Adipose tissue (tissue), 3 donors: Measurements from ENCODE around the gene GATAD1. TPM values are rescaled to one million over a fixed set of nuclear protein-coding genes. Genes with fewer than 3 reads are reported as not detected.
"Not testable (repeated sequence)": the region's sequence is repeated elsewhere in the genome, so short reads cannot be mapped to it uniquely, and the experiment has no call there.

Experiments
- H3K27ac ChIP-seq: one replicate; pipeline ENCODE4 v1.5.1; 2013; ENCODE audit warnings: low read depth, low read length
- WGBS, 3 donors: extraction: QIAGEN DNeasy Blood & Tissue Kit; methylation state at CpG; one replicate each; pipeline ENCODE4 v1.1.7; 2013; 5-methylcytosine and 5-hydroxymethylcytosine counted together
- polyA plus RNA-seq, 3 donors: library from polyadenylated mRNA; stranded (reverse); fragments of 200-250 nt; gene quantifications; one replicate each; pipeline ENCODE4 v1.2.3, GENCODE V29; 2013
- donor health status: healthy with polysubstance abuse.
- donor health status: Bipolar disorder and iron deficiency.
- donor health status: healthy.

Gene GATAD1, protein sequence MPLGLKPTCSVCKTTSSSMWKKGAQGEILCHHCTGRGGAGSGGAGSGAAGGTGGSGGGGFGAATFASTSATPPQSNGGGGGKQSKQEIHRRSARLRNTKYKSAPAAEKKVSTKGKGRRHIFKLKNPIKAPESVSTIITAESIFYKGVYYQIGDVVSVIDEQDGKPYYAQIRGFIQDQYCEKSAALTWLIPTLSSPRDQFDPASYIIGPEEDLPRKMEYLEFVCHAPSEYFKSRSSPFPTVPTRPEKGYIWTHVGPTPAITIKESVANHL
- polyA plus RNA-seq, result 10 to 100 TPM; 16.6 to 18.0 (median 17.9) TPM

DNA sequence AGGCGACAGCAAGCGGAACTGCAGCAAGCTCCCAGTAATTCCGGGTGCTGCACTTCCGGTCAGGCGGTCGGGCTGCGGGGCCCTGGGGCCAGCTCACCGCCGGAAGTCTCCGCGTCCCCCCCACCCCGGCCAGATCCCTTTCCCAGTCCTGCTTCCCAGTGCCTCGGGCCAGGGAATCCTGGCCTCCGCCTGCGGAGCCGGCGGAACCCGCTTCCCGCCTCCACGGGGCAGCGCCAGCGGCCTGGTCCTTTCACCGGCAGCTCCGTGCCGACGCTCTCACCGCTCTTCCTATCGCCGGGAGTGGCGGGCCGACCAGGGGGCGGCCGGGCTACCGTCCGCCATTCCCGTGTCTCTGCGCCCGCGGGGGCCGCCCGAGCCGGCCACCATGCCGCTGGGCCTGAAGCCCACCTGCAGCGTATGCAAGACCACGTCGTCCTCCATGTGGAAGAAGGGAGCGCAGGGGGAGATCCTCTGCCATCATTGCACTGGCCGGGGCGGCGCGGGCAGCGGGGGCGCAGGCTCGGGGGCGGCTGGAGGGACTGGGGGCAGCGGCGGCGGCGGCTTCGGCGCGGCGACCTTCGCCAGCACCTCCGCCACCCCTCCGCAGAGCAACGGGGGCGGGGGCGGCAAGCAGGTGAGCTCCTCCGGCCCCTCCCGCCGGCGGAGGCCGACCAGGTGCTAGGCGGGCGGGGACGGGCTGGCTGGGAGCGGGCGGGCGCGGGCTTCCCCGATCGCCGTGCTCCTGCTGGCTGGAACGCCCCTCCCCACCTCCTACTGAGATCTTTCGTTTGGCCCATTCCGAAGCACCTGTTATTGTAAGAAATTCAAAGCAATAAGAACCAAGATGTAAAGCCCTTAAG lies at the start of gene GATAD1:
TSS of gene GATAD1 (plus strand) at position 138 of the 860 bp plus-strand sequence. CDS start at position 386, 248 bp downstream.
- H3K27ac ChIP-seq, result peak within 1 kb of the TSS; percentile 87
- WGBS, 3 donors, result 0 to 1% (median 1%) methylated on average over 68 to 87 of the region's 87 CpGs

DNA sequence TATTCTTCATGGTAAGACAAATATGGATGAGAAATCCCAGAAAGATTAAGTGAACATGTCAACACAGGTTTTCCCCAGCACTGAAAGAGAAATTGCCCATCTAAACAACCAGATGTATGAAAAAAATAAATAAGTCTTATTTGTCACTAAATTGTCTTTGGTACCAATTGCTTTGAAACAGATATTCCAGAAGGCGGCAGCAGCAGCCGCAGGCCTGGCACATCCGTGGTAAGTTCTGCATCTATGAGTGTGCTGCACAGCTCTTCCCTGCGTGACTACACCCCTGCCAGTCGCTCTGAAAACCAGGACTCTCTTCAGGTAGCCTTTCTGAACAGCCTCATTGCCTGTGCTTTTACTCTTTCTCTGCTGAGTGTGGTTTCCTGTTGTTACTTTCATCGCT lies 49.7 kb upstream of the GATAD1 start:
- WGBS, 3 donors, result 95 to 96% (median 96%) methylated on average over 6 of the region's 6 CpGs
- H3K27ac ChIP-seq, result no peak overlapping the region

DNA sequence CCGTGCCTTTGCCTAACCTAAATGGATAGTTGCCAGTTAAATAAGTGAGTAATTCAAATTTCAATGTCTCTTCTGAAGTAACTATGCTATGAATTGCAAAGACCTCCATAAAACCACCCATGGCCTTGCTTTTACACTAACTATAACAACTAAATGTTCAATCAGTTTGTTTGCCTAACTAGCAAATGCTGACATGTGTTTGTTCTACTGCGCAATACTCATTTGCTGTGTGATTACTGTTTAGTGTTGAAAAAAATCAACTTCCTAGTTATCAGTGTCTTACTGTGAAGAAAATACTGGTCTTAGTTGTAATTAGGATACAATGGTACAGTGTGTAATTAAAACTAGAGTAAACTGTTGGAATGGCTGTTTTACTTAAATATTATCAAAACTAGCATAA lies 47.3 kb upstream of the GATAD1 start:
- 75 to 87% (median 78%) methylated on average over 2 of the region's 2 CpGs for WGBS, 3 donors
- H3K27ac ChIP-seq, result no peak overlapping the region

DNA sequence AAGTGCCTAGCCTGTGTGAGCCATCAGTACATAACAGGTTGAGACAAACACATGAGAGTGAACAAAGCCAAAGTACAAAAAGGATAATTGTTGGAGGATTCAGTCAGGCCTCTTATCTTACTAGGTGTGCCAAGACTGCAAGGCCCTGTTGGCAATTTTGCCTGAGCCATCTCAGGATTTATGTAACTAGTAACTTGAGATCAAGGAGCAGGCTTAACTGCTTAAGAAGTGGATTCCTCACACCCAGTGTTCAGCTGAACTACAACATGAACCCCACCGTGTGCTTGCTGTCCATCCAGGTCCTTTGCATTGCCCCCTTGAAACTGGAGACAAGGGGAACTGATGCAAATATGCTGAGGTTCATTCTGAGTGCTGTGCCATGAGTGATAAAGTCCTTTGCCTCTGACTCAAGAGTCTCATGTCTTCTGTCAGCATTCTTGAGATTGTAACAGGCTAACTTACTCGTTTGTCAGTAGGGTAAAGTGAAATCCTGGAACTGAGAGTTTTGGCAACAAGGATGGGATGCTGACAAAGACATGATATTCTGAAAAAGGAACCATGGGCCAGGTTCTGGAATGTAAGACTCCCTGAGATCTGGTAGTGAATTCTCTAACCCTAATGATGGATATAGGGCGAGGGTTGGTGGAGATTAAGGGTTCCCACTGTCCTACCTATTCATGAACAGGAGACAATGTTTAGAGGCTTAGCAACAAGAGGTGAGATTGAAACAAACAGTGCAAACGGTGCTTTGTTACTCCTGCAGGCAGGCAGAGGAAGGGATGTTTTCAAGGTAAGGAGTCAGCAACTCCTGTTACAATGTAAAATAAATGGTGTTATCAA lies 44.1 kb upstream of the GATAD1 start:
- WGBS, 3 donors, result 66 to 73% (median 71%) methylated on average over 4 of the region's 4 CpGs
- no peak overlapping the region for H3K27ac ChIP-seq

DNA sequence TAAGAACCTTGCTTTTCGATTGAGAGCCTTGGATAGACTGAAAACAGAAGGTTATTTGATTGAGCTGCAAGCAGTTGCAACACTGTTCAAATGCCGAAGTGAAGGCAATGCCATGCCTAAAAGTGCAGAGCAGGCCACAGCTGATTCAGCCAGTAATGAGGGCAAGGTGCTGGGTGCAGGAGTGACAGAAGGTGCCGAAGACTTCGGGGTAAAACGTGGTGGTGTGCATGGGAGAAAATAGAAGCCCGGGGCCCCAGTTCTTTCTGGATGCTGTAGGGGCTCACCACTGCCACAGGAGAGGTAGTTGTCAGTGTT lies 43.6 kb upstream of the GATAD1 start:
- 81 to 87% (median 84%) methylated on average over 6 of the region's 6 CpGs for WGBS, 3 donors
- no peak overlapping the region for H3K27ac ChIP-seq

DNA sequence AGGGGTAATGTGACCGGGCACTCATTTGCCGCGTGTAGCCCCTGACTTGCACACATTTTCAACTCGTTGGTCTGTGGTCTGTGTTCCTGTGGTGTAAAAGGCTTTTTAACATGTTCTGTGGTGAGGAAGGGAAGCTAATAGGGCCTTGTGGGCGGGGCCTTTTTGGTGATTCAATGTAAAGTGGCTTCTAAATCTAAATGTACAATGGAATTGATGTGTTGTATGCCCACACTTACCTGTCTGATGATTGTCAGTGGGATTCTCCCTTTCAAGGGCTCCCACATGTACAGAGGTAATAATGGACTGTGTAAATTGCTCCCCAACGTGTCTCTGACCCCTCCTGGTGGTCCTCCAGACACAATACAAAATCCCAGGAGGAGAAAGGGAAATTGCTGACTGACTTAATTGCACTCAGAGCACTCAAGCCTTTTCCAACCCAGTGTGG lies 43.1 kb upstream of the GATAD1 start:
- H3K27ac ChIP-seq, result no peak overlapping the region
- WGBS, 3 donors, result 58 to 85% (median 61%) methylated on average over 6 of the region's 6 CpGs

DNA sequence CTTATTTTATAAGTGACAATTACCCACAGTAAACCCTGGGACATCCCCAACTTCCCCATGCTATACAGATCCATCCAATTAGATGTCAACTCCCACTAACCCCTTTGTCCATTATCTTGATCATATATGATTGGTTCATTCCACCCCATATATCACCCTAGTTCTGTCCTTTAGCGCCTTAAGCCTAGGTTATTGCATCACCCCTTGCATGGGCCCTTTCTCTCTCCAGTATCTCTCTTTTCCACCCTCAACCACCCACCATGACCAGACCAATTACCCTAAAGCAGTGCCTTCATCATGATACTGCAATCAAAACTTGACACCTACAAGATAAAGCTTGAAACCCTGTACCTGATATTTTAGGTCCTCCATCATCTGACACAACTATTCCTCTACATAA lies 37.9 kb upstream of the GATAD1 start:
- no peak overlapping the region for H3K27ac ChIP-seq
- WGBS, 3 donors, result 94 to 100% (median 96%) methylated on average over 1 of the region's 1 CpG

DNA sequence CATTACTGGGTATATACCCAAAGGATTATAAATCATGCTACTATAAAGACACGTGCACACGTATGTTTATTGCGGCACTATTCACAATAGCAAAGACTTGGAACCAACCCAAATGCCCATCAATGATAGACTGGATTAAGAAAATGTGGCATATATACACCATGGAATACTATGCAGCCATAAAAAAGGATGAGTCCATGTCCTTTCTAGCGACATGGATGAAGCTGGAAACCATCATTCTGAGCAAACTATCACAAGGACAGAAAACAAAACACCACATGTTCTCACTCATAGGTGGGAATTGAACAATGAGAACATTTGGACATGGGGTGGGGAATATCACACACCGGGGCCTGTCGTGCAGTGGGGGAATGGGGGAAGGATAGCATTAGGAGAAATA lies 37.1 kb upstream of the GATAD1 start:
- WGBS, 3 donors, result 86 to 95% (median 94%) methylated on average over 4 to 6 of the region's 6 CpGs
- H3K27ac ChIP-seq, result not testable (repeated sequence)

DNA sequence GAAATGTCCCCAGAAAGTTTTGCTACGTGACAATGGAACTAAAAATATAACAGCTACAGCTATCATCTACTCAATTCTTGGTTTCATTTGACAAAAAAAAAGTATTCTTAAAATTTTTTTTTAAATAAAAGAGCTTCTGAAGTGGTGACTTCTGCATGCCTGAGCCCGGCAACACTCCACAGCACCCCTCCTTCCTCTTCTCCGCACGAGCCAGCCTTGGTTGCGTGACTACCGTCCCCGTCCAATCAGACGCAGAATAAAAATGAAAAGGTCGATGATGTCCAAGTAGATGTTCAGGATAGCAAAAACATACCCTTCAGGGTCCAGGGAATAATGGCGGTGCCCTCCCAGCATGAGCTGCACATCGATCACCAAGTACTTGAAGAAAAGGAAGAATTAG lies 34.5 kb upstream of the GATAD1 start:
- H3K27ac ChIP-seq, result no peak overlapping the region
- WGBS, 3 donors, result 73 to 80% (median 75%) methylated on average over 11 of the region's 11 CpGs

DNA sequence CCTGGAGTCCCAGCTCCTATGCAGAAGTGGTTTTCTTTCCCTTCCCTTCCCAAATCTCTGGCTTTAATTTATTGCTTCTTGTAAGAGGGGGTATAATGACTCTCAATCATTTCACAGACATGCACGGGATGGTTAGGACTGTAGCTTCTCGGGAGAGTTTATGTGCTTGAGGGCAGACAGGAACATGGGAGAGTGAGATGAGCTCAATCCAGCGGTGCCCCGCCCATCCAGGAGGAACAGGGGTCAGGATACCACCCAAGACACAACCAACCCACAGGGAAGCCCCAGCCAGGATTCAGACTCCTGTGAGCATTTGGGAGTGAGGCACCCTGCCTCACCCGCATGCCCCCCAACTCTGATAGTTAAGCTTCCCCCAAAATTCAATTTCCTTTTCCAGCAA lies 33.7 kb upstream of the GATAD1 start:
- WGBS, 3 donors, result 56 to 73% (median 58%) methylated on average over 5 of the region's 5 CpGs
- H3K27ac ChIP-seq, result no peak overlapping the region

DNA sequence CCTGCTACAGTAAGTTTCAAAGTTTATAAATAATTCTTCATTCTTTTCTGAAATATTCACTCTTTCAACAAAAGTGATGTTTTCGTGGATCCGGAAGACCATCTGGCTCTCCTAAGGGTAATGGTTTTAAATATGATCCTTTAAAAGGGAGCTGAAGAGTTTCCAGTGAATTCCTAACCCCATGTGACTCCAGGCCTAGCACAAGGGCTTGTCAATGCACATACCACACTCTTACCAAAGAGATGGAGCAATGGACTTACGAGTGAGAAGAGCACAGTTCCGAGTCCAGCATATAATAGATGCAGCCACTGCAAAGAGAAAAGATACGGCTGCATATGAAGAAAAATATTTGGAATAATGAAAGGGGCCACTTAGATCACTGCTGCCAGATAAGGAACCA lies 32.1 kb upstream of the GATAD1 start:
- H3K27ac ChIP-seq, result no peak overlapping the region
- 80 to 82% (median 81%) methylated on average over 5 of the region's 5 CpGs for WGBS, 3 donors

DNA sequence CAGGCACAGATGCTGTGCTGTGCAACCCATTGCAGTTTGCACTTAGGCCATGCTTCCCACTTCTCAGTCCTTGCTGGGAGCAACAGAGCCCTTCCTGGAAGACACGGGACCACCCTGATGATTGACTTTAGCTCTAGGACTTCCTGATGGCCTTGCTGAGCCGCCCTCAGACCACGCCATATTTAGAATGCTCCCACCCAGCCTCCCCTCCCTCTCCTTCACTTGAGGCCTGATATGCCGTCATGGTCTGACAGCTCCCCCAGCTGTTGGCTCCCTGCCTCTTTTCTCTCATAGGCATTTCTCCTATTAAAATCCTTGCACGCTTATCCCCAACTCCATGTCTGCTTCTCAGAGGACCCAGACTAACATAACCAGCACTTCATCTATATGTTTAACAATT lies 29.4 kb upstream of the GATAD1 start:
- H3K27ac ChIP-seq, result no peak overlapping the region
- 75 to 77% (median 76%) methylated on average over 5 of the region's 5 CpGs for WGBS, 3 donors

DNA sequence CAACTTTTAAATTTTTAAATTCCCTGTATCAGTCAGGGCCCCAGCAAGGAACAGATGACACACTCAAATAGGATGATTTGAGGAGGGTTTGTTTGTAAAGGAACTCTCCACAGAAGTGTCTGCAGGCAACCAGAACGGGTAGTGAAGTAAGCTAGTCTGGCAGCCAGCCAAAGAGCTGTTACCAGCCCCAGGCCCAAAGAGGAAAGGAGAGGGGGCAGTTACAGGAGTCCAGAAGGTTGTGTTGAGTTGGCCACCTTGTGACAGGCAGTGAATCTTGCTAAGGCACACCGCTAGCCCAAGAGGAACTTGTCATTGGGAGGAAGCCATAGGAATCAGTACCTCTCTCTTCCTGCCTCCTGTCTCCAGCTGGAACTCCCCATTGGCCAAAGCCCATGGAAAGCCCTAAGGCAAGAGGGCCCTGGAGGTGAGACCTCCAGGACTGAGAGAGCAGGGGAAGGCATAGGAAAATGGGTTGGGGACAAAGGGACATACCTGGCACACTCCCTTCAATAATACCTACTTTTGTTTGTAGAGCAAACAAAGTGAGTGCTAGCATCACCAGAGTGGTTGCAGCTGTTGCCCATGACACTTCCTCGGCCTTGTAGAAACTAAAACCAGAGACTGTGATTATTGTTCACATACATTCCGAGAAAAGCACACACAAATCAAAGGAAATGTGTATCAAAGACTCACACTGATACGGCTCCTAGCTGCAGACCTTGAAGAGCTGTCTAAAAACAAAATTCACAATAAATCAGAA lies 25.4 kb upstream of the GATAD1 start:
- 41 to 52% (median 52%) methylated on average over 5 of the region's 5 CpGs for WGBS, 3 donors

DNA sequence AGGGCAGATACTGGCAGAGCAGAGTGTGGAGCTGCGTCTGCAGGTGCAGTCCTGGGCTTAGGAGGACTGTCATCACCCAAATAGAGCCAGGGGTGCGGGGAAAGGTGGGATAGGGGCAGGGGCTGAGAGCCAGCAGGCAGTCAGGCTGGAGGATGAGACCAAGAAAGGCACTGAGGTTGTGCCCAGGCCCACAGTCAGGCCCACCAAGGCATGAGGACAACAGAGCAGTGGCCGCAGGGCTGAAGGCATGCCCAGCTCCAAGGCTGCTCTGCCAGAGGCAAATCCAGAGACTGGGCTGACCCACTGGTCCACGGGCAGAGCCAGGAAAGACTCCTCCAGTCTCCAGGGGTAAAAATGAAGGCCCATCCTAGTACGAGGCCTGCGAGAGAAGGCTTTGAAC lies 24.4 kb upstream of the GATAD1 start:
- H3K27ac ChIP-seq, result no peak overlapping the region
- WGBS, 3 donors, result 93 to 97% (median 96%) methylated on average over 6 of the region's 6 CpGs

More for the DNA sequence above, 25.4 kb upstream of the GATAD1 start:
- no peak overlapping the region for H3K27ac ChIP-seq

DNA sequence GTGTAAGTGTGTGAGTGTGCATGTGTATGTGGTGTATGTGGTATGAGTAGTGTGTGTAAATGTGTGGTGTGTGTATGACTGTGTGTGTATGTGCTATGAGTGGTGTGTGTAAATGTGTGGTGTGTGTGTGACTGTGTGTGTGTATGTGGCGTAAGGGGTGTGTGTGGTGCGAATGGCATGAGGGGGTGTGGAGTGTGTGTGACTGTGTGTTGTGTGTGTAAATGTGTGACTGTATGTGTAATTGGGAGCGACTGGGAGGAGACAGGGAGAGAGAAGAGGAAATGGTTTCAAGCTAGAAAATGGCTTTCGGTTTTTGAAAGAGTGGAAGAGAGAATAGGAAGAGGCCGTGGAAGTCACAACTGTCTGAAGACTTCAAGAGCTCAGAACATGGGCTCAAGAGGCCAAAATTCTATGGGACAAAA lies 23.6 kb upstream of the GATAD1 start:
- H3K27ac ChIP-seq, result no peak overlapping the region
- 59 to 73% (median 64%) methylated on average over 5 of the region's 5 CpGs for WGBS, 3 donors

DNA sequence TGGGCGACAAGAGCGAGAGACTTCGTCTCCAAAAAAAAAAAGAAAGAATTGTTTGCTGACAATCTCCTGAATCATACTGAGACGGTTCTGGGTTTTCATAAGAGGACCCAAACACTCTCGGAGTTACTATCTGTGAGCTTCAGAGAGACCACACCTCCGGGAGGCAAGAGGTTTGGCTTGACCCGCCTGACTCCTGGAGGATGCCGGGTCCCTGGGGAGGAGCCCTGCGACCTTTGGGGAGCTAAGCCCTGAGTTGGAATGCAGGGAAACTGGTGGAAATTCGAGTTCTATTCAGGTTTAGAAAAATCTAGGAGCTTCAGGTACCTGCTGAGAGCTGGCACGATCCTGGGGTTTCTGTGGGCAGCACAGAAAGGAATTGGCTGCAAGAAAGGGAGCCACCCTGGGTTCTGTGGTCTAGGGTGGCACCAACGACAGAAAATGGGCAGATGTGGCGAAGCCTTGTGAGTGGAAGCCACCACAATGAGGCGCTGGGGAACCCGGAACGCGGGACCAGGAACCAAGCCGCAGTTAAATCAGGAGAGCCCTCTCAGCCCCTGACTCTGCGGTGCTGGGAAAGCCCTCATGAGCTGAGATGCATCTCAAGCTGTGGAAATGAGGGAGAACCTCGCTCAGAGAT lies 21.9 kb upstream of the GATAD1 start:
- no peak overlapping the region for H3K27ac ChIP-seq
- 47 to 56% (median 48%) methylated on average over 20 of the region's 20 CpGs for WGBS, 3 donors

DNA sequence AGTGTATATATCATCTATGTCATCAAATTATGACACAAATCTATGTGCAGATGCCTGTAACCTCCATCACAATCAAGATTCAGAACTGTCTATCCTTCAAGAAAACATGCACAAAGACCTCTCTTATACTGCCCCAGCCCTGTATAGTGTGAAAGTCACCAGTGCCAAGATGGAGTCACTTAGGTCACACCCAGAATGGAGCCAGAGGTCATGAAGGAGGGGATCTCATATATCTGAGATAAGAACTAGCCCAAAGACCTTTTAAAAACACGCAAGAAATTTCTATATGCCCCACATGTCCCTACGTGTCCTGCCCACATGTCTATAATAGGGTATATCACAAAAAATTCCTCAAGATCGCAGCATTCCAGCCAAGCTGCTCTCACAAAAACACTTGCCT lies 20.1 kb upstream of the GATAD1 start:
- 91 to 96% (median 95%) methylated on average over 3 of the region's 3 CpGs for WGBS, 3 donors

More for the DNA sequence above, 20.1 kb upstream of the GATAD1 start:
- no peak overlapping the region for H3K27ac ChIP-seq
